Stomach (tissue), 4 donors: ENCODE results near the gene SARS2.

Experiments
- EP300 ChIP-seq: sonication (generic); formaldehyde crosslinking; IDR thresholded peaks from one replicate; pipeline ENCODE4 v1.6.1; 2017; ENCODE audit warnings: antibody characterized with exemption
- POLR2A ChIP-seq, 4 donors: fragments of 450-650 bp; IDR thresholded peaks; one replicate each; pipeline ENCODE4 v1.6.1; 2016; ENCODE audit warnings: antibody characterized with exemption in 4 of 4, control low read depth in 2 of 4, mild to moderate bottlenecking in 1 of 4, moderate library complexity in 1 of 4
- POLR2AphosphoS5 ChIP-seq, 3 donors: sonication (generic); formaldehyde crosslinking; IDR thresholded peaks; one replicate each; pipeline ENCODE4 v1.6.1; 2016; ENCODE audit warnings: antibody characterized with exemption in 3 of 3
- TF ChIP-seq, protein P1 (sequence below), 7 experiments: fragments of 450-650 bp in 4 of 7; fragments of 200-600 bp in 3 of 7; sonication (generic) in 3 of 7; IDR thresholded peaks; one replicate each; pipeline ENCODE4 v1.5.1; 2016 to 2019; ENCODE audit warnings: antibody characterized with exemption in 7 of 7, control low read depth in 2 of 7, mild to moderate bottlenecking in 1 of 7

DNA sequence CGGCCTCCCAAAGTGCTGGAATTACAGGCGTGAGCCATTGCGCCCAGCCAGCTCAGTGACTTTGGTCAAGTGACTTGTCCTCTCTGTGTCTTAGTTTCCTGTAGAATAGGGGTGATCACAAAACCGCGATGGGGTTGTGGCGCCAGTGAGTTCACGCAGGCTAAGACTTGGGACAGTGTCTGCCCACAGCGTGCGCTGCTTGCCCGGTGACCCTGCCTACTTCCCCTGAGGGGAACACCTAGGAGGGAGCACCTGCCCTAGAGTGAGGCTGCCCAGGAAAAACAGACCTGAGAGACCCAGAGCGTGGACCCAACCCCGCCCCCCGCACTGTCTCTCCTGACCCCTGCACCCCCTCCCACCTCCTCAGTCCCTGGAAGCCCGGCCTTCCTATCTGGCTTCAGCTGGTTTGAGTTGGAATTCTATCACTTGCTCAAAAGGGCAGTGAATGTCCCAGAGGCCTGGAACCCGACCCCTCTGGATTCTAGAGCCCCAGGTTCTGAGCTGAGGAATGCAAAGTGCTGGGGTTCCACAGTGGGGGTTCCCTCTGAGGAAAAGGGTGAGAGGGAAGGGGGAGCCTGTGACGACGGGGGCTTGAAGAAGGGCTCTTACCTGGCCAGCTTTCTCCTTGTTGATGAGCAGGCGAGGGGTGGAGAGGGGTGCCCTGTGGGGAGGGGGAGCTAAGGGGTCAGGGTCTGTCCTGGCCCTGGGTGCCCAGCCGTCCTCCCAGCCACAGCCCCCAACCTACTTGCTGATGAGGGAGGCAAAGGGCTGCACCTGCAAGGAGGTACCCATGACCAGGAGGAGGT, 50.3 kb downstream of the SARS2 start:
- TF ChIP-seq, protein P1, sequence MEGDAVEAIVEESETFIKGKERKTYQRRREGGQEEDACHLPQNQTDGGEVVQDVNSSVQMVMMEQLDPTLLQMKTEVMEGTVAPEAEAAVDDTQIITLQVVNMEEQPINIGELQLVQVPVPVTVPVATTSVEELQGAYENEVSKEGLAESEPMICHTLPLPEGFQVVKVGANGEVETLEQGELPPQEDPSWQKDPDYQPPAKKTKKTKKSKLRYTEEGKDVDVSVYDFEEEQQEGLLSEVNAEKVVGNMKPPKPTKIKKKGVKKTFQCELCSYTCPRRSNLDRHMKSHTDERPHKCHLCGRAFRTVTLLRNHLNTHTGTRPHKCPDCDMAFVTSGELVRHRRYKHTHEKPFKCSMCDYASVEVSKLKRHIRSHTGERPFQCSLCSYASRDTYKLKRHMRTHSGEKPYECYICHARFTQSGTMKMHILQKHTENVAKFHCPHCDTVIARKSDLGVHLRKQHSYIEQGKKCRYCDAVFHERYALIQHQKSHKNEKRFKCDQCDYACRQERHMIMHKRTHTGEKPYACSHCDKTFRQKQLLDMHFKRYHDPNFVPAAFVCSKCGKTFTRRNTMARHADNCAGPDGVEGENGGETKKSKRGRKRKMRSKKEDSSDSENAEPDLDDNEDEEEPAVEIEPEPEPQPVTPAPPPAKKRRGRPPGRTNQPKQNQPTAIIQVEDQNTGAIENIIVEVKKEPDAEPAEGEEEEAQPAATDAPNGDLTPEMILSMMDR (IDR thresholded peaks at IDR 0.05): no peak
- TF ChIP-seq EP300 (no peak), POLR2A (IDR thresholded peaks at IDR 0.05) (no peak), POLR2AphosphoS5 (IDR thresholded peaks at IDR 0.05) (no peak)
